GM18867 (cell line): Measurements from ENCODE around the gene HINT2.

Experiments
- ATAC-seq: cut with Tn5 transposase; IDR thresholded peaks from one replicate; pipeline ENCODE4 v1.9.1; 2021; ENCODE audit warnings: mild to moderate bottlenecking, moderate library complexity; ENCODE audit not compliant: unreplicated experiment

The HINT2 gene

DNA sequence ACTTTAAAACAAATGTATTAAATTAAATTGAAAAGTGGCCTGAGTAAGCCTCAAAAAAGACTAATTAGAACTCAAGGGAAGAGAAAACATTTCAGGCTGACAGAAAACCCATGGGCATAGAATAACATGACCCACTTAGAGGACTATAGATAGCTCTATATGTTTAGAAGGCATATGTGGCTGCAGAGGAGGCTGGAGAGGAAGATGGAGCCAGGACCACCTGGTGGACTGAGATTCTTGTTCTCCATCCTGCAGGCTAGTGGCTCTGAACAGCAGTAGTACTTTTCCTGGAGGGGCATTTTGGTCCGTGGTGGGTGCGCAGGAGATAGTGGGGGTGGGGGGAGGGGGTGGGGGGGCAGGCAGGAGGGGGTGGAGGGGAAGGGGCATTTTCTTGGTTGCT, 33.8 kb downstream of the HINT2 start:
- no peak for ATAC-seq

GRCh38 chr9:35778496-35778895, 36.3 kb downstream of the HINT2 start:
- no peak for ATAC-seq

DNA sequence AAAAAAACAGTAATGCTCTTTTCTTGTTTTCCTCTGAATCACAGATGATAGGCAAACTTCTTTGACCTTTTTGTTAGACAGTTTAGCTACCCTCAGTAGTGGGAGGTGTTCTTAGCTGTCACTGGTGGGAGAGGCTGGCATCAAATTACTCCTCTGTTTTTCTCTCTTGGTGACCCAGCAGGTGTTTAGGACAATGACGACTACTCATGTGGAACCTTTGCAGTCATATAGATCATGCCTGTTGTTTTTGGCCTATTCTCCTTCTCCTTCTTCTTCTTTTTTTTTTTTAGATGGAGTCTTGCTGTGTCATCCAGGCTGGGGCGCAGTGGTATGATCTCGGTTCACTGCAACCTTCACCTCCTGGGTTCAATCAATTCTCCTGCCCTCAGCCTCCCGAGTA, 38.8 kb downstream of the HINT2 start:
- no peak for ATAC-seq

- ATAC-seq, result no peak
Observed at GRCh38 chr9:35774907-35775635, 39.8 kb downstream of the HINT2 start.

- ATAC-seq, result no peak
Observed at GRCh38 chr9:35771943-35772342, 42.9 kb downstream of the HINT2 start.

DNA sequence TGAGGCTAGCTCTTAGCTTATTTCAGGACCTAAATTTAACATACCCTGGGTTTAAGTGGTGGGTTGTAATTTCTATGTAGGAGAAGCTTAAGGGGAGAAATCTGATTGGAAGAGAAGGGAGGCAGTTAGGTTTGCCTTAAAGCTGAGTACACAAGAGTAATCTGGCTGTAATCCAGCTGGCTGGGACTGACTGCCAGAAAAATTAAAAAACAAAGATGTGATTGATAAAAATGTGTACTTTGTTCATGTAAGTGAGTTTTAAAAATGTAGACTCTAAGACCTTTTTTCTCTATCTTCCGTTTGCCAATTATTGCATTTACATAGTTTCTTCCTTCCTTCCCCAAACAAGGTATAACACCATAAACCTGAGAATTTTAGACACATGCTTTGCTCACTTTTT, 43.3 kb downstream of the HINT2 start:
- ATAC-seq, result no peak

GRCh38 chr9:35771075-35771433, 43.8 kb downstream of the HINT2 start:
- no peak for ATAC-seq

DNA sequence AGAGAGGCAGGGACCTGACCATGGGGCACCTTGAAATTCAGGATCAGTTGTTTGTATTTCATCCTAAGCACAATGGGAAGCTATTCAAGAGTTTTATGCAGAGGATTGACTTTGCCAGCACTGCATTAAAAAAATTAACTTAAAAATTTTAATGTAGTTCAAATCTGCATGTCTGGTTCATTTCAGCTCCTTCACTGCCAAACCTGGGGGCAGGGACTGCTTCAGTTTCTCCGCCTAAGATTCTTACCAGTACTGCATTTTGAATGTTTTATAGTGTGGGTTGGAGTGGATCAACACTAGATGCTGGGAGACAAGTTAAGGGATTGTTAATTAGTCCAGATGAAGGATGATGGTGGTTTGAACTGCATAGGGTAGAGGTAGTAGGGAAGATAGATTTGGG, 45.1 kb downstream of the HINT2 start:
- ATAC-seq, result no peak

DNA sequence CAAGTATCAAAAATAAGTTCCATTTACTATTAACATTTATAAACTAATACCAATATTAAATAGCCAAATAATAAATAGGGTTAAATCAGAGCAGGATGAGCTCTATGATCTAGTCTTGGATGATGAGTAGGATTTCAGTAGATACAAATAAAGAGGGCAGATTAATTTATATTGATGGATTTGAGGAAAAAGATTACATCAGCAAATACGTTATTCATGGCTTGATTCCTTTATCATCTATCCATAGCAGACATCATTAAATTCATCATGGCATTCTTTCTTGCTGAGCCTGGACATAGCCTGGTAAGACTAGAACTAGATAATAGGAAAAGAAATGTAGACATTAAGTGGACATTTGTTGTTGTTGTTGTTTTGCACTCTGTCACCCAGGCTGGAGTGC, 47.4 kb downstream of the HINT2 start:
- ATAC-seq, result no peak

DNA sequence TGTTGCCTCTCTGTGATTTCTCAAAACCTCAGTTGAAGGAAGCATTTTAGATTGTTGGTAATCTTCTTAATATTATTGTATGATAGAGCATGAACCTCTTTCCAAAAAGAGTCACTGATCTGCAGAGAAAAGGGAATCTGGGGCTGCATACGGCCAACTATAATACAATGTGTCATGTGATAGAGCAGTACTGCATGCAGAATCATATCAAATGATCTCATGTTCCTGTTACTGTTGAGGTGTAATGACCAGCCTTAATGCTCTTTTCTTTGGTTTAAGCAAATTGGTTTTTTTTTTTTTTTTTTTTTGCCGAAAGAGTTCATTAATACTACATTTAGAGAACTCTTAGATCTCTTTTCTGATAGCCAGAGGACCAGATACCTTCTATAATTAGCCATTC, 47.8 kb downstream of the HINT2 start:
- no peak for ATAC-seq

GRCh38 chr9:35763803-35764202, 51.0 kb downstream of the HINT2 start:
- ATAC-seq, result no peak

GRCh38 chr9:35763181-35763580, 51.7 kb downstream of the HINT2 start:
- no peak for ATAC-seq
